NOMO-1 treated with dmso at 0.1 percent for 144 hours (cell line): ENCODE measurements around the gene SLC35F6.
"Not testable (repeated sequence)": the region's sequence is repeated elsewhere in the genome, so short reads cannot be mapped to it uniquely, and the experiment has no call there.

Source experiments
- DNase-seq: peaks from one replicate; lab custom pipeline; 2025; ENCODE audit not compliant: unreplicated experiment; lab: John Stamatoyannopoulos, UW

Gene SLC35F6

GRCh38 chr2:26754972-26755670, 9.0 kb upstream of the SLC35F6 start:
- DNase-seq: no peak

DNA sequence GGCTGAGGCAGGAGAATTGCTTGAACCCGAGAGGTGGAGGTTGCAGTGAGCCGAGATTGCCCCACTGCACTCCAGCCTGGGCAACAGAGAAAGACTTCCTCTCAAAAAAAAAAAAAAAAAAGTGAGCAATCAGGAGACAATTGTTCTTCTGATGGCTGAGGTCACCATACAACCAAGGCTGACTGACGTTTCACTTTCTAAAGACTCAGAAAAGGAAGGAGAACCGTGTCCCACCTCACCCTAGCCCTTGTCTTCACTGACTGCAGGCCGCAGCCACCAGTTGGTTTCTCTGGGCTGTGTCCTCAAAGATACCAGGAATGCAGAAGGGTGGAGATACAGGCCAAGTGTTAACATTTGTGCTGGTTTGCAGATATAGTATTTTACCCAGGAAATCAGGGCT, 7.7 kb upstream of the SLC35F6 start:
- DNase-seq: no peak

DNA sequence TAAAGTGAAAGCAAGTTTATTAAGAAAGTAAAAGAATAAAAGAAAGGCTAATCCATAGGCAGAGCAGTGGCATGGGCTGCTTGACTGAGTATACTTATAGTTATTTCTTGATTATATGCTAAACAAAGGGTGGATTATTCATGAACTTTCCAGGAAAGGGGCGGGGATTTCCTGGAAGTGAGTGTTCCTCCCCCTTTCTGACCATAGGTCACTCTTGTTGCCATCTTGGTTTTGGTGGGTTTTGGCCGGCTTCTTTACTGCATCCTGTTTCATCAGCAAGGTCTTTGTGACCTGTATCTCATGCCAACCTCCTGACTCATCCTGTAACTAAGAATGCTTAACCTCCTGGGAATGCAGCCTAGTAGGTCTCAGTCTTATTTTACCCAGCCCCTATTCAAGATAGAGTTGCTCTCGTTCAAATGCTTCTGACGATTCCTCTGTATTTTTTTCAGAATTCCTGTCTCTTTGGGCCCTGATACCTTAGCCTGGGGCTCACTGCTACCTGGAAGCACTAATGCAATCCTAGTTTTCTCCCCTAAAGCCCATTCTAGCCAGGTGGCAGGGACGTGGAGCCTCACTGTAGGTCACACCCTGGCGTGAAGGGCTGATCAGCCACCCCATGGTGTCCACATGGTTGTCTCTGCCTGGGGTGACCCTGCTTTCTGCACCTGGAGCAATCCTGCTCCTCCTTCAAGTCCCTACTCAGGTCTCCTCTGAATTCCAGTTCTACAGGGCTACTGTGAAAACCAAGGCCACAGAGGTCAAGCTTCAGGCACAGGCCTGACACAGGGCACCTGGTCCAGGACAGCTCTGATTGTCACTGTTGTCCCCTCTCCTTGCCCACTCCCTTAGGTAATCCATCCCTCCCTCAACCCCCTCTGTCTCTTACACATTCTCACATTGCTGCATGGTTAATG, 6.0 kb upstream of the SLC35F6 start:
- no peak for DNase-seq

GRCh38 chr2:26758790-26759321, 5.2 kb upstream of the SLC35F6 start:
- DNase-seq: no peak

GRCh38 chr2:26759845-26760244, 4.2 kb upstream of the SLC35F6 start:
- no peak for DNase-seq

DNA sequence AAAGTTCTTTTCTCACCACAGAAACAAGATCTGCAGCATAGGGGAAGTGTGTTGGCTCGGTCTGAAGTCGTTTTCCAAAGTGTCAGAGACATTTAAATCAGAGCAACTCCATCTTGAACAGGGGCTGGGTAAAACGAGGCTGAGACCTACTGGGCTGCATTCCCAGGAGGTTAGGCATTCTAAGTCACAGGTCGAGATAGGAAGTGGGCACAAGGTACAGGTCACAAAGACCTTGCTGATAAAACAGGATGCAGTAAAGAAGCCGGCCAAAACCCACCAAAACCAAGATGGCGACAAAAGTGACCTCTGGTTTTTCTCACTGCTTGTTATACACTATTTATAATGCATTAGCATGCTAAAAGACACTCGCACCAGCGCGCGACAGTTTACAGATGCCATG, 3.1 kb upstream of the SLC35F6 start:
- DNase-seq: not testable (repeated sequence)

DNA sequence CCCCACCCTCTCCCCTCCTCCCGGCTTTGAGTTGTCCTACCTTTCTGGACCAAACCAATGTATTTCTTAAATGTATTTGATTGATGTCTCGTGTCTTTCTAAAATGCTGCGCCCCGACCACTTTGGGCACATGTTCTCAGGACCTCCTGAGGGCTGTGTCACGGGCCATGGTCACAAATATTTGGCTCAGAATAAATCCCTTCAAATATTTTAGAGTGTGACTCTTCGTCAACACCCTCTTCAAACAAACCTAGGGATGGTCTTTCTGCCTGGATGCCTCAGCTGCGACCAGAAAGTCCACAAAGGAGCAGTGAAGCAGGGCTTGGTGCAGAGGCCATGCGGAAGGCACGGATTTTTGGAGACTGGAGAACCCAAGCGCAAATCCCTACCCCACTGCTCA, 1.1 kb upstream of the SLC35F6 start:
- no peak for DNase-seq

- no peak for DNase-seq
Observed at GRCh38 chr2:26764906-26765305, 822 bp downstream of the SLC35F6 start.

DNA sequence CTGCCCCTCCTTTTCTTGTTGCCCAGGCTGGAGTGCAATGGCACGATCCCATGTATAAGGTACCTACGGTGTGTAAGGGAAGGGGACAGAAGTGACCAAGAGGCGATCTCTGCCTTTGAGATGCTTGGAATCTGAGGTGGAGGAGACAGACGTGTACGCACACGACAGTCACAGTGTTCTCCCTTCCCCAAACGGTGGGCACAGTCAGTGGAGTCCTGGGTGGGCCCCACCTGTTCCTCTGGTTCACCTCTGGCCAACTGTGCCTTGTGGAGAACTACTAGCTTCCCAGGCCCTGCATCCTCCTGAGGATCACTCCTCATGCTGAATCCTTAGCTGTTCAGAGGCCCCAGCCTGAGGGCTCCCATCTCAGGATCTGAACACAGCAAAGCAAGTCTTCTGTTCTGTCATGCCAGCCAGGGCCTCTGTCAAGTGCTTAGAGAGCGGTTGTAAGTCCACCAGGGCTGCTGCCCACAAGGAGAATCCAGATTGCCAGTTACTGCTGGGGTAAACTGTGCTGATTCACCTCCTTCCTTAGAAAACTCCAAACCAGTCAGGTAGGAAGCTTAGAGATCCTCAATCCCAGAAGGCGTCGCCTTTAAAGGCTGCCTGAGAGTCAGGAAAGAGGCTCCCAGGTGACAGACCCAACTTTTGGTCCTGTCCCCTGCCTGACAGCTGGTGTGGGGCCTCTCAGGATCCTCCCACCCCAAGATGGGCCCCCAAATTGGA, 1.6 kb downstream of the SLC35F6 start:
- no peak for DNase-seq

GRCh38 chr2:26767129-26767528, 3.0 kb downstream of the SLC35F6 start:
- DNase-seq: no peak

- DNase-seq: no peak
Observed at GRCh38 chr2:26767894-26768487, 3.9 kb downstream of the SLC35F6 start.

DNA sequence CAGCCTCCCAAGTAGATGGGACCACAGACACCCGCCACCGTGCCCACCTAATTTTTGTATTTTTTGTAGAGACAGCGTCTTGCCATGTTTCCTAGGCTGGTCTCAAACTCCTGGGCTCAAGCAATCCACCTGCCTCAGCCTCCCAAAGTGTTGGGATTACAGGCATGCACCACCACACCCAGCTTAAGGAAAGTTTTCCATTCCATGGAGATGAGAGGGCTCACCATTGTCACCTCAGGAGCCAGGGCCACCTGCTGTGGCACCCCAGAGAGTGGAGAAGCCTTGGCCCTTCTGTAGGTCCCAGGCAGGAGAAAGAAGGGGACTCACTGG, 4.6 kb downstream of the SLC35F6 start:
- no peak for DNase-seq

DNA sequence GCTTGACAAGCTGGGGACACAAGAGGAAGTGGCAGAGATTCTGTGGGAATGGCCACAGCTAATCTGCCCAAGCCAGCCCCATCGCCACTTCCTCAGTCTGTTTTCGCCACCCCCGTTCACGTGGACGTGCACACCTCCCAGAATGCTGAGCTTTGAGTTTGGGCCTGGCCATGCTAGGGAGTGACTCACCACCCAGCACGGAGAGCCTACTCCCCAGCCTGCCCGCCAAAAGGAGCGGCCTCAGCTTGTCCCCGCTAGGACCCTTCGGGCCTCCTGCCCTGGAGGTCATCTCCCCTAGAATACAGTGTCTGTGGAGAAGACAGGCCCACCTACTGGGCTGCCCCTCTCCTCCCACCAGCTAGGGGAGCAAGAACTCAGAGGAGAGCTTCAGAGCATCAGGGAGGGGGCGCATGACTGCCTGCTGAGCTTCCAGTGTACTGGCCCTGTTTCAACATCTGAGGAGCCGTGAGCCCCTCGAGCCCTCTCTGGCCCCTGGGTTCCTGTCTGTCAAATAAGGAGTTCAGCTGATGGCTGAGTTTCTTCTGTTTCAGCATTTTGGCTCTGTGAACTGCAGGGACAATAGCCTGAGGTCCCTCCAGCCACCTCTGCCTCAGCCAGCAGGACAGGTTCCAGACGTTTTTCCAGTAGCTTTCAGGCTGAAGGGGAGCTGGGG, 5.1 kb downstream of the SLC35F6 start:
- peak; percentile 94 for DNase-seq

GRCh38 chr2:26770986-26771586, 7.0 kb downstream of the SLC35F6 start:
- DNase-seq: no peak

- no peak for DNase-seq
Observed at GRCh38 chr2:26772064-26773001, 8.2 kb downstream of the SLC35F6 start.

- DNase-seq: no peak
Observed at GRCh38 chr2:26776195-26776800, 12.2 kb downstream of the SLC35F6 start.

- no peak for DNase-seq
Observed at GRCh38 chr2:26778098-26778497, 14.0 kb downstream of the SLC35F6 start.

DNA sequence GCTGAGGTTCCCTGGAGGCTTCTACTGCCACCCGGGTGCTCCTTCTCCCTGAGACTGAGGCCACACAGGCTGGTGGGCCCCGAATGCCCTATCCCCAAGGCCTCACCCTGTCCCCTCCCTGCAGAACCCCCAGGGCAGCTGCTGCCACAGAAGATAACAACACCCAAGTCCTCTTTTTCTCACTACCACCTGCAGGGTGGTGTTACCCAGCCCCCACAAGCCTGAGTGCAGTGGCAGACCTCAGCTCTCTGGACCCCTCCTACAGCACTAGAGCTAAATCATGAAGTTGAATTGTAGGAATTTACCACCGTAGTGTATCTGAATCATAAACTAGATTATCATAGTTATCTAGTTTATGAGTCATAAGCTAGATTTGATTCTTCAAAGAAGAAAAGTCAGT, 14.4 kb downstream of the SLC35F6 start:
- DNase-seq: no peak
